HepG2 (cell line): ENCODE results near the gene LDB2.

Experiments used
- EP300 ChIP-seq, 3 experiments: sonication (generic) in 1 of 3; formaldehyde crosslinking in 1 of 3; IDR thresholded peaks; 2 replicates each; pipeline versions ENCODE4 v1.5.1 to v1.6.1; 2011 to 2020; ENCODE audit warnings: low read depth in 2 of 3, low read length in 2 of 3, borderline replicate concordance in 1 of 3, improper control_type of control experiment in 1 of 3, mild to moderate bottlenecking in 1 of 3, missing genetic modification reagents in 1 of 3, moderate library complexity in 1 of 3
- IRF2 ChIP-seq: IDR thresholded peaks from 2 replicates; pipeline ENCODE4 v1.6.1; 2018; ENCODE audit warnings: missing genetic modification reagents, missing compliant biosample characterization
- JUNB ChIP-seq: sonication (generic); formaldehyde crosslinking; IDR thresholded peaks from 2 replicates; pipeline ENCODE4 v1.8.0; 2022; ENCODE audit warnings: missing genetic modification reagents, mild to moderate bottlenecking, borderline replicate concordance
- MEF2D ChIP-seq: sonication (generic); formaldehyde crosslinking; IDR thresholded peaks from 2 replicates; pipeline ENCODE4 v1.5.1; 2020; ENCODE audit warnings: mild to moderate bottlenecking, missing genetic modification reagents
- POLR2A ChIP-seq, 2 experiments: IDR thresholded peaks; 2 replicates each; pipeline ENCODE4 v1.6.1; 2011; ENCODE audit warnings: low read depth in 2 of 2, low read length in 2 of 2, mild to moderate bottlenecking in 1 of 2, moderate library complexity in 1 of 2; ENCODE audit not compliant: insufficient read depth in 1 of 2

DNA sequence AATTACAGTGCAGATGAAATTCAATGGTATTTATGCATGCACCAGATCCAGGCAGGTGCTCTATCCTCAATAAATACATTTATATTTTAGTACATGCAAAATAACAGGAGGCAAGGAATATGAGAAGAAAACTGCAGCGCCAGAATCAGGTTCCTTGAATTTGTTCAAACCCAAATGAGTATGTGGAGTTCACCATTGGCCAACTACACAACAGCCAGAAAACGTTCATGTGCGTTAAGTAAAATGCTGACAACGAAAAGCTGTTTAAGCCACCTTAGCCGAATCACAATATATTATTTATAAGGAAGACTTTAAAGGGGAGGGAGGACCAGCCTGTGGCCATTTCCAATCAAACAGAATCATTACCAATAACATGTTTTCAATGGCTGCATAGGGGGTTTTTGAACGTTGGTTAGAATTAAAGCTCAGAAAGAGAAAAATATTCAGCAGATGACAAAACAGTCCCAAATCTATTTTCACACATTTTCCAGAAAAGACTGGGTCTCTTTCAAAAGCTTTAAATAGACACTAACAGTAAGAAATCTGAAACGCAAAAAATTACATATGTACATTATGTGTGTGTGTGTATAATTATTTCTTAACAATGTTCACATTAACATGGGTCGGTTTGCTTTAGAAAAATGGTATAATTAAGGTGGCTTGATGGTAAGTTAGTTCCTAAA is 171.9 kb downstream of the LDB2 start:
- TF ChIP-seq MEF2D (CRISPR knock-in tag) (no peak), POLR2A (IDR thresholded peaks at IDR 0.05; ENCODE audit: insufficient read depth in 1 of 2, low read depth in 2 of 2, low read length in 2 of 2) (no peak), IRF2 (no peak), JUNB (no peak), EP300 (IDR thresholded peaks at IDR 0.05; ENCODE audit: low read depth in 2 of 2, low read length in 2 of 2) (no peak), EP300 (CRISPR knock-in tag; IDR thresholded peaks at IDR 0.05; ENCODE audit: borderline replicate concordance) (no peak)
